HFF-Myc (cell line): ENCODE data around the gene HEXB.

ENCODE experiments used
- DNase-seq: peaks from one replicate; pipeline ENCODE4 v3.0.0-alpha.2; 2011; ENCODE audit warnings: low read depth; ENCODE audit errors: extremely low read depth
- H3K4me3 ChIP-seq: replicated peaks from 2 replicates; pipeline ENCODE4 v1.5.1; 2011; ENCODE audit warnings: low read depth, mild to moderate bottlenecking, control low read depth, low read length
- TF ChIP-seq, protein P1 (sequence below): IDR thresholded peaks from 2 replicates; pipeline ENCODE4 v1.5.1; 2012; ENCODE audit warnings: mild to moderate bottlenecking, low read depth, low read length, control low read depth; ENCODE audit errors: missing control alignments

Gene HEXB

DNA sequence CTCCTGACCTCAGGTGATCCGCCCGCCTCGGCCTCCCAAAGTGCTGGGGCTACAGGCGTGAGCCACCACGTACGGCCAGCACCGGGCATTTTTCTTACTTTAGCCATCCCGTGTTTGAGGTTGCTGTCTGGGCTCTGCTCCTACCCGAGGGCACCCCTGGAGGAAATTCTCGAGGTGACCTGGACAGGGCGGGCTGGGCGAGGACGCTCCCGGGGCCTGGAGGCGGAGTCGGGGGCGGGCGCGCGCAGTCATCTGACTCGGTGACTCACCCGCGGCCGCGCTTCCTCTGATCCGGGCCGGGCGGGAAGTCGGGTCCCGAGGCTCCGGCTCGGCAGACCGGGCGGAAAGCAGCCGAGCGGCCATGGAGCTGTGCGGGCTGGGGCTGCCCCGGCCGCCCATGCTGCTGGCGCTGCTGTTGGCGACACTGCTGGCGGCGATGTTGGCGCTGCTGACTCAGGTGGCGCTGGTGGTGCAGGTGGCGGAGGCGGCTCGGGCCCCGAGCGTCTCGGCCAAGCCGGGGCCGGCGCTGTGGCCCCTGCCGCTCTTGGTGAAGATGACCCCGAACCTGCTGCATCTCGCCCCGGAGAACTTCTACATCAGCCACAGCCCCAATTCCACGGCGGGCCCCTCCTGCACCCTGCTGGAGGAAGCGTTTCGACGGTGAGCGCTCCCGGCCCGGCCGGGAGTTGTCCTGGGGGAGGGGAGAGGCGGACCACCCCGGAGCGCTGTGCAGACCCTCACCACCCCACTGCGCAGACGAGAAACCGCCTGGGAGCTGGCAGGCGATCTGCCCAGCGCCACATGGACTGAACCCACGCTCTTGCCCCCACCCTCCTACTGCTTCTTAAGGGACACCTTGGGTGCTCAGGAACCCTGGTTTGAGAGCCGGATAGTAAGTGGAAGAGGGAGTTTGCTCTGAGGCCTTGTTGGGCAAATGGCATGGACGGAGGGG, at the start of gene HEXB:
HEXB (plus strand) TSS at position 334 of the 952 bp plus-strand sequence; CDS start at position 362, 28 bp downstream.
- H3K4me3 ChIP-seq: peak within 1 kb of the TSS; percentile 85
- TF ChIP-seq, protein P1, sequence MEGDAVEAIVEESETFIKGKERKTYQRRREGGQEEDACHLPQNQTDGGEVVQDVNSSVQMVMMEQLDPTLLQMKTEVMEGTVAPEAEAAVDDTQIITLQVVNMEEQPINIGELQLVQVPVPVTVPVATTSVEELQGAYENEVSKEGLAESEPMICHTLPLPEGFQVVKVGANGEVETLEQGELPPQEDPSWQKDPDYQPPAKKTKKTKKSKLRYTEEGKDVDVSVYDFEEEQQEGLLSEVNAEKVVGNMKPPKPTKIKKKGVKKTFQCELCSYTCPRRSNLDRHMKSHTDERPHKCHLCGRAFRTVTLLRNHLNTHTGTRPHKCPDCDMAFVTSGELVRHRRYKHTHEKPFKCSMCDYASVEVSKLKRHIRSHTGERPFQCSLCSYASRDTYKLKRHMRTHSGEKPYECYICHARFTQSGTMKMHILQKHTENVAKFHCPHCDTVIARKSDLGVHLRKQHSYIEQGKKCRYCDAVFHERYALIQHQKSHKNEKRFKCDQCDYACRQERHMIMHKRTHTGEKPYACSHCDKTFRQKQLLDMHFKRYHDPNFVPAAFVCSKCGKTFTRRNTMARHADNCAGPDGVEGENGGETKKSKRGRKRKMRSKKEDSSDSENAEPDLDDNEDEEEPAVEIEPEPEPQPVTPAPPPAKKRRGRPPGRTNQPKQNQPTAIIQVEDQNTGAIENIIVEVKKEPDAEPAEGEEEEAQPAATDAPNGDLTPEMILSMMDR: no peak
- no peak for DNase-seq

DNA sequence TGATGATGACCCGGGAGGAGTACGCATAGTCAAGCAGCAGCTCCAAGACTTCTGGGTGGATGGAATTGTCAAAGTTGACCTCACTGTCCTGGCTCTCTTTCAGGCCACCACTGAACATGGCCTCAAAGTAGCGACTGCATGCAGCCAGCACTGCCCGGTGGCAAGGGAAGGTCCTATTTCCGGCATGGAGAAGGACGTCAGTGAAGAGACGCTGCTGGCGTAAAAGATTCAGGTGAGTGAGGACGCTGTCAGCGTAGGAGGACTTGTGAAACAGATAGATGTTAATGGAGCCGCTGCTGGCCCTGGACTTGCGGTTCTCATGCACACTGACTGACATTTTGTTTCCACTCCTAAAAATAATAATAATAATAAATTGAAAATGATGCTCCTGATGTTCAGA, 48.9 kb upstream of the HEXB start:
- H3K4me3 ChIP-seq: no peak overlapping the region
- no peak for DNase-seq
- TF ChIP-seq, protein P1: no peak

DNA sequence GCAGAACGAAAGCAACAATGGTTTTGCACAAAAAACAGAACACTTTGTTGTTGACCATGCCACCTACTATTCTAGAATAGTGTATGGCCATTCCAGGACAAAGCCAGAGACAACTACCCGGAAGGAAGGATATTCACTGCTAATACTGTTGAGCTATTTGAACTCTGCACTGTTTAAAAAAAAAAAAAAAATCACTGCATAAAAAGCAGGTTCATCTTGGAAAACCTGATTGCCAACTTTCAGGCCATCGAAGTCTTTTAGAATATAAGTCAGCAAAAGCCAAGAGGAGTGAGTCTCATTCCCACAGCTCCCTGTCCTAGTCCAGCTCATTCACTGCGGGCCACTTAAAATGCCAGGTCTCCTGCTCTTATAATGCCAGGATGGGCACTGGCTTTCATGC, 48.5 kb upstream of the HEXB start:
- DNase-seq: no peak
- TF ChIP-seq, protein P1: no peak
- no peak overlapping the region for H3K4me3 ChIP-seq

DNA sequence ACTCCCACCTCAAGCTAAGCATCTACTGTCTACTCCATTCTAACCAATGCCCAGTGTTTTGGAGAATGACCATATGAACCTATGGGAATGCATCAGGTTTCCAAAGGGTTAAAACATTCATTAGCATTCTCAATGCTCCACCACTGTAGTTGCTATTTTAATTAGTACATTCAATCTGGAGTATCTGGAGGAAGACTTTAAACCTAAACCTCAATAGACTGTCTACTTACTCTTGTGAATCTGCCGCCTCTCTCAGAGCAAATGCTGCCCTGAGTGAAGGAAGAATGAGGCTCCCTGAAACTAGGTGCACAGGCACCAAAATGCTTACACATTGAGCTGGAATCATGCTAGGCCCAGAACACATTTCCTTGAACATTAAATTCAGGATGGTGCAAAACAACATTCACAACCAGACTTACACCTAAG, 46.5 kb upstream of the HEXB start:
- TF ChIP-seq, protein P1: no peak
- no peak for DNase-seq
- peak overlapping the region; percentile 82 for H3K4me3 ChIP-seq

DNA sequence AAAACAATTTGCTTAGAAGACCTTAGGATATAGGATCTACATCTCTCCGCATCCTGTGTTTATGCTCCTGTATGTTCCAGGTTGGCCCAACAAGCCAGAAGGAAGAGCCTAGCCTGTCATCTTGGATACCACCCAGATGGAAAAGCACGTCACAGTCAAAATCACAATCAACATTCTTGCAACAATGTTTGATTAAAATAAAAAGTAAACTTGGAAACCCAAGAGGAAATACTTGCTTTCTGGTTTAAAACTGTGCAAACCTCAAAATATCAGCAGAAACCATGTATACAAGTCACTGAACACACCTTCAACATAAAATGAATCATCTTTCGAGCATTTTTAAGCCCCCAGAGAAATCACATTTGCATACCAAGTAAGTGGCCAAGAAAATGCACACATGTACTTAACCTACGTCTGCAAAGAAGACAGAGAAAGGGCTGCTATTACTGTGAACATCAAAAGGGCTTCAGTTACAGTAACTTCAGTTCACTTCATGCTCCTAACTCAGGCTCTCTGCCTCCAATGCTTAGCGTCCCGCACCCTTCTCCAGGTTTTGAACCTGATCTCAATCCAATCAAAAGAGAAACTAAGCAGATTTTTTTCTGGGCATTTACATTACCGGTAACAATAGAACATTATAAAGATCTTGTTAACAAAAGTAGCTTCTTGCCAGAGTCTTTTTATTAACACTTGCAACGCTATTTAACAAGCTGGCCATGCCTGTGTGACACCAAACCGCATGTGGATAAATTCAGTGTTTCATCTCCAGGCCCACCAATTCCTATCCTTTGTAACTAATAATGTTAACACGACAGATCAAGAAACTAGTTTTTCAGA, 45.8 kb upstream of the HEXB start:
- no peak for DNase-seq
- peak overlapping the region; percentile 82 for H3K4me3 ChIP-seq
- TF ChIP-seq, protein P1: no peak

DNA sequence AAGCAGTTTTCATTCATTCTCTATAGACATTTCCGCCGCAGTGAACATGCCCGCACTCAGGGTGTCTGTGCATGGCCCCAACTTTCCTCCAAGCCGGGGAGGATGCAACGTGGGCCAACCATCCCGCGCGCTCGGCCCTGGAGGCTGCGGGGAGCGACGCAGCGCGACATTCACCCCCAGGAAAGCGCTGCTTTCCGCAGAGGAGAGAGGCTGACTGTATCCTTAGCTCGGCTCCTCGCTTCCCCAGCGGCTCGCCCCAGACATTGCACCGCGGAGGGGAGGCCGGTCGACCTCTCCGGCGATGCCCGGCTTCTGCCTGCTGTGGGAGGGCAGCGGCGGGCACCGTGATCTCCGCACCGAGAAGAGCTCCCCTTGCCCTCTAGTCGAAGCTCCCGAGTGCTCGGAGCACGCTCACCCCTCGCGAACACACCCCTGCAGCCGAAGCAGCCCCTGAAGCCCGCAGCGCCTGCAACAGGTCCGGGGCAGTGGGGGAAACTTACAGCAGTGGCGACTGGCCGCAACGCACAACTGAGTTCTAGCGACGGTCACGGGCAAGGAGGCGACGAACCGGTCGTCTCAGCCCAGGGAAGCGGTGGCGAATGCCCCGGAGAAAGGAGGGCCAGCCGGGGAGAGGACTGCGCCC, 45.1 kb upstream of the HEXB start:
- DNase-seq: no peak

More for the DNA sequence above, 45.1 kb upstream of the HEXB start:
- peak overlapping the region; percentile 82 for H3K4me3 ChIP-seq
- TF ChIP-seq, protein P1: no peak
